GM18520 (cell line): ENCODE data around the gene FOSL2.

Experiments
- ATAC-seq: cut with Tn5 transposase; IDR thresholded peaks from one replicate; pipeline ENCODE4 v1.9.1; 2021; ENCODE audit not compliant: unreplicated experiment

Gene FOSL2

DNA sequence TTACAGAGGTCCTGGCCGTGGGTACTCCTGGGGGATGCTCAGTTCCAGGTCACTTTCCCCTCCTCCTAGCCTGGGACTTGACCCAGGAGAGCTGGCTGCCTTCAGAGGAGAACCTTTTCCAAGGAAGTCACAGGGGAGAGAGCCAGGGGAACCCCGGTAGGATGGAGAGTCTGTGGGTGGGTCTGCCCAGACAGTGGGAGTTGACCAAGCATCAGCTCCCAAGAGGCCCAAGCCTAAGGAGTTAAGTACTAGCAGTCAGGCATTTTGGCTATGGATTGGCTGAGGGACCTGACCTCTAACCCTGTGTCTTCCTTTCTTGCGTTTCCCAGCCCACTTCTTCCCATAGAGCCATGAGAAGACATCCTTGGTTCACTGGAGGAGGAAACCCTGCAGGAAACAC, 54.4 kb downstream of the FOSL2 start:
- ATAC-seq = no peak

DNA sequence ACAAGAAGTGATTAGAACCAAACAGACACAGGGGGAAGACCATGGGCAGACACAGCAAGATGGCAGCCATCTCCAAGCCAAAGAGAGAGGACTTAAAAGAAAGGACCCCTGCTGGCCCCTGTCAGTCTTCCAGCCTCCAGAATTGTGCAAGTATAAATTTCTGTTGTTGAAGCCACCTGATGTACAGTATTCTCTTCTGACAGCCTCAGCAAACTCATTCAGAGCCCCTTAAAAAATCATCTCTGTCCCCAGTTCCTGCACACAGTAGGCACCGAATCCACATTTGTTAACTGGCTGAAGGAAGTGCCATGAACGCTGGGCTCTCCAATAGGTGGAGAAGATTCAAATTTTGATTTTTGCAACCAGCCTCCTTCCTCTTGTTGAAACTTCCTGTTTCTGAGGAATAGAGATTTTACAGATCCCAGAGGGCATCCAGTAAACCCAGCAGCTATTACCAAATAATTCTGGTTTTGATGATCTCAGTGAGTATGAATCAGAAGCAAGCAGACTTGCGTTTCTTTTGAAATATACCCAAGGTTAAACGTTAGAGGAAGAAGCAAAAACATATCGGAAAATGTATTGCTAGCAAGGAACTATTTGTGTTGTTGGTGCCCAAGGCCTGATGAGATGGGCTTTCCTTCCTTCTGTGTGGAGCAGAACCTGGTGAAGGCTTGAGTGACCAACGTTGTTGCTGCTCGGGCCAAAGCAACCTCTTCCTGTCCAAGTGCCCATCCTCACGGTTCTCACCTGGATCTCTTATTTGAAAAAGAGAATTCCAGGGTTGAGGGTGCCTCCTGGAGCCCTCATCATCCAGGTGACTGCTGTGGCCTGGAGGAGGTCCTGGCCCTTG, 55.5 kb downstream of the FOSL2 start:
- no peak for ATAC-seq

DNA sequence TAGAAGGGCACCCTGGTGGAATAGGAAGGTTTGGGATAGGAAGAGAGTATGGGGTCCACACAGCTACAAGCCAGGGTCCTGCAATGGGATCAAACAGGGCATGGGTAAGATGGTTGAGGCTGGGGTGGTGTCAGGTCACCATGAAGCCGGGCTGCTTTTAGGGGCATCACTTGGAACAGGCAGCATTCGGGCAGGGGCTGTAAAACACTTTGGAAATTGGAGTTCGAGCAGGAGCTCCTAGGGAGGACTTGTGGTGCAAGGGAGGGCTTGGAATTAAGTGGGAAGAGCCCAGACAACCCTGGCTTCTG, 56.1 kb downstream of the FOSL2 start:
- no peak for ATAC-seq

DNA sequence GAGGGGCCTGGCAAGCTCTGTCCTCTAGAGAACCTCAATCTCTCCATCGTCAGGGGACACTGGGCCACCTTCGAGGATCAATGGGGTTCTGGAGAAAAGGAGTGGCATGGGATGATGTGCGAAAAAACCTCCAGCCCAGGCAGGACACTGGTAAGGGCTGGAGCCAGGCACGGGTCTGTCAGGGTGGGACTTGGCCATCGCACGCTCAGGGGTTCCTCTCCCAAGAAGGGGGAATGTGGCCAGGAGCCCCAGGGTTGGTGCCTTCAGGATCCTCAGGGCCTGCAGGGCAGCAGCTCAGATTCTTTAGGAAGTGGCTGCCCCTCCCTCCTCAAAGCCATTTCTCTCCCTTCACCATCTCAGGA, 56.4 kb downstream of the FOSL2 start:
- no peak for ATAC-seq

DNA sequence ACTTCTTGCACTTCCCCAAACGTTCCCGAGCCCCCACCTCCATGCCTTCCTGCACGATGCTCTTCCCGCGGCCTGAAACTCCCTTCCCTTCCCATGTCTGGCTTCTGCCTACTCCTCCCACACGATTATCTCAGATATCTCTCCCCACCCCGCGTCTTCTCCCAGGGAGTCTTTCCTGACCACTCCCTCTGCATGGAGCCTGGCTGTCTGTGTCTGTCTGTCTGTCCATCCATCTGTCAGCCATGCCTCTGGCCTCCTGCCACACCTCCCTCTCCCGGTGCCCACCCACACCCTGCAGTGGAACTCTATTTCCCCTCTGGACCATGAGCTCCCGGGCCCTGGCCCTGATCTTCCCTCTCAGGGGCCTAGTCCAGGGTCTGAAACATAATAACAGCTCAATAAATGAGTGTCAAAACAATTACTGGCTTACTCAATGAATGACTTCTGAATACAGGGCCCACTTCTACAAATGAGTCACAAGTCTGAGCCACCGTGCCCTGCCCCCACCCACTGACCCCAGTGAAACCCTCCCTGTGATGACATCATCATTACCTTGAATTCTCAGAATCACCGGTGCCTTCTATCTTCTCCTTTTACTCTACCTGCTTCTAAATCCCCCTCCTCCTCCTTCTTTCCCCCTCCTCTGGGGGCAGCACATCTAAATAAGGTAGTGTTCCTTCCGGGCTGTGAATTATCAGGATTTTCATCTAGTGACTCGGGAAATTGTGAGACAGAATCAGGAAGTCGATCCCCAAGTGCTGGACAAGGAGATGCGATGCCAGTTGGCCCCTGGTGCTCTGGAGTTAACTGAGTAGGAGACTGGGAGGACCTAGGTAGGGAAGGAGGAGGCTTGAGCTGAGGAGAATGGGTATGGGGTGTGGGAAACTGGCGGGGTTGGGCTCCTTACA, 57.1 kb downstream of the FOSL2 start:
- no peak for ATAC-seq

DNA sequence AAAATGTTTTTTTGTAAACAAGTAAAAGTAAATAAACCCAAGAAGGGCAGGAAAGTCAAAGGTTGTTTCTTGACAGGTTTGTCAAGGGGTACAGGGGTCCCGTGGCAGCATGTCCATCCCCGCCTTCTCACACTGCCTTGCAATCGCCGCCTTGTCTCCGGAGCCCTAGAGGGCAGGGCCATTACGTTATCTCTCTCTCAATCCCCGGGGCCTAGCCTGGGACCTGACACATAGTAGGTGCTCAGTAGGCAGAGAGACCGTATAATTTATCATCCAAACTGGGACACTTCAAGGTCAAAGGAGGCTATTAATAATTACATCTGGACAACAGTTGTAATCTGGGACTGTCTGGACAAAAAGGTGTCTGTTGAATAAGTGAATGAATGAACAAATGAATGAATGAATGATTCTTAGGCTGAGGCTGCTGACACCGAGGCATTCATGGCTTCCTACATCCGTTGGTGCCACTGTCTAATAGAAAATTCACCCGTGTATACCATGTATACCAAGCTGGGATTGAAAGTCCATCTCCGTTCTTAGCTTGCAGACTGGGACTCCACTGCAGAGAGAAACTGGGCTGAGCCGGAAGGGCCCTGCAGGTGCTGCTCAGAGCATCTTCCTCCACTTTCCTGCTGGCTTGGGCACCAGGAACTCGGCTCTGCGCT, 58.4 kb downstream of the FOSL2 start:
- ATAC-seq = no peak

DNA sequence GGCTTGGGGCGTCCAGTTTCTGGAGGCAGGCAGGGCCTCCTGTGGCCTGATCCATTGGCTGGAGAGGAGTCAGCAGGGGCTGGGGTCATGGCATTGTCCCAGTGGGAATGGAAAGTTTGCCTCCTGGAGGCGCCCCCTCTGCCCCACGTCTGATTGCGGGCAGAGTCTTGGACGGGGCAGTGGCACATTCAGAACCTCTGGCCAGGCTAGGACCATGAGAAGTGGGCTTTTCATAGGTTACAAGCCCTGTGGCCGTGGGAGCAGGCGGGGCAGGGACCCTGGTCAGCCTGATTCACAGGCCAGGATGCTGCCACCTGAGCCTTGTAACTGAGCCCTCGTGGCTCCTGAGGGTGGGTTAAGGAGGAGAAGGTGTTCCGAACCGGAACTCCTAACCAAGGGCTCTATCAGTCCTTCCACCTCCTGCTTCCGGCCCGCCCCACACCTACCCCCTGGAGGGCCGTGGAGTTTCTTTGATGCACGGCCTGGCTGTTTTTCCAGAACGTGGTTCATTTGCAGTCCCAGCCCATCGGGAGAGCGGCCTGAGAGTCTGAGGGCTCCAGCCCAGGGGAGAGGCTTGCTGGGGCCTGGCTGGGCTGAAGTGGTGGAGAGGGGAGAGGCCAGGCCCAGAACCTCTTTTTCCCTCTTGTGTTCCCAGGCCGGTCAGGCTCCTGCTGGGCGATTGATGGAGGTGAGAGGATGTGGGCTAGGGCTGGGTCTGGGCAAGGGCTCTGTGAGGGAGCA, 59.3 kb downstream of the FOSL2 start:
- no peak for ATAC-seq

DNA sequence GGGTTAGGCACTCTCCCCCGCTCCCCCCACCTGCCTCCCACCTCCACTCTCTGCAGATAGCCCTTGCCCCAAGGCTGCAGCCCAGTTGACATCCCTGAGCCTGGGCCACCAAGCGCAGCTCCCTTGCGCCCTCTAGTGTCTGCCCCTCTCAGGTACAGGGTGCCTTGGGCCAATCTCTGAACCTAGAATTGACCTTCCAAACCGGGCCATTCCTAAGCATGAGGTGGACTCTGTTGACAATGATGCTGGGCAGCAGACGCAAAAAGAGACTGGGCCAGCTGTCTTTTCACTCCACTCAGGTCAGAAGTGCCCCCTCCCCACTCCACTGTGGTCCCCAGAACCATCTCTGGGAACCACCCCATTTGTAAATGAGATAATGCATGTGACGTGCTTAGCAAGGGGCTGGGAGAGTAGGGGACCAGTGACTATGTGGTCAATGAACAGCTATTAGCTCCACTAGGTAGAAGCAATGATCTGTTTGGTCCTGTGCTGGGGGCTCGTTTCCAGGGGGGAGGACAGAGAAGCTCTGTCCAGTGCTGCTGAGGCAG, 60.0 kb downstream of the FOSL2 start:
- no peak for ATAC-seq

DNA sequence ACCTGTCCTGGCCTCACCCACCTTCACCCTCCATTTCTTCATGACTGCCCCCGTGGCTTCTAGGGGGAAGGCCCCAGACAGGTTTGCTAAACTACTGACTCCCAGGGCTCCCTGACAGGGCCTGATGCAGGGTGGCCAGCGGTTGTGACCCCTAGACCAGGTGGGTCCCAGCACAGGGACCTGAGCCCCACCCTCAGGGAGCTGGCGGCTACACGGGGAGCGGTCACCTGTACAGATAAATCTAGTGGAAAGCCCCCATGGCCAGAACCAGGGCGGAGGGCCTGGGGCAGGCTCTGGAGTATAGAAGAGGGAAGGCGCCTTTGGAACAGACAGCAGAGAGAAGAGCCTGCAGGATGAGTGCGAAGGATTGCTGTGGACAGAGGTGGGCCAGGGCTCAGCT, 60.7 kb downstream of the FOSL2 start:
- ATAC-seq = no peak

DNA sequence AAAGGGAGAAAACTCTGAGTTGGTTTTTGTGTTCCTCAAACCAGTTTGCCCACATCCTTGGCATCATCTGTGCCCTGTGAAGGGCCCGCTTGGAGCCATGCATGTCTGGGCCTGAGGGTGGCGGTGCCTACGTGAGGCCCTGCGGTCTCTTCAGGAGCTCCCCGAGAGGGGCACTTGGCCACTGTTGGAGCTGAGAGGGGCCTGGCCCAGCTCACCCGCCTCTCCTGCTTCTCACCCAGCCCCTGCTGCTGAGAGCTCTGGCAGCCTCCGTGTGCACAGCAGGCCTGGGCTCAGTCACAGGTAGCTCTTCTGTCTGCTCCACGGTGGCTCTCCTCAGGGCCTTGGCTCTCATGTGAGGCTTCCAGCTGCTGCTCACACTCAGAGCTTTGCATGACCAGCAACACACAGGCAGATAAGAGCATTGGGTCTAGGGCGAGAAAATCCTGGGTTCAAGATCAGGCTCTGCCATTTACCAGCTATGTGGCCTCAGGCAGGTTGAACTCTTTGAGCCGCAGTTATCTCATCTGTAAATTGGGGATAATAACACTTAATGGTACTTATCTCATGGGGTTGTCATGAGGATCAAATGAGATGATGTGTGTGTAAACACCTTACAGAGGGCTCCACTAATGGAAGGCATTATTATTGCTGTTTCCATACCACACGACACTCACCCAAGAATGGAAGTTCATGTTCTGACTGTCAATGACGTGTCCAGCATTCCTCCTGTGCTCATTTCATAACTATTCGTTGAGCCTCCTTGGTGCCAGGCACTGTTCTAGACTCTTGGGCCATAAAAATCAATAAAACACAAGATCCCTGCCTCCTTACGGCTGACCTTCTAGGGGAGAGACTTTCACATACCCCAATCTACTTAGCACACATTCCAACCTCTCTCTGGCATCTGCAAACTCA, 61.6 kb downstream of the FOSL2 start:
- no peak for ATAC-seq

DNA sequence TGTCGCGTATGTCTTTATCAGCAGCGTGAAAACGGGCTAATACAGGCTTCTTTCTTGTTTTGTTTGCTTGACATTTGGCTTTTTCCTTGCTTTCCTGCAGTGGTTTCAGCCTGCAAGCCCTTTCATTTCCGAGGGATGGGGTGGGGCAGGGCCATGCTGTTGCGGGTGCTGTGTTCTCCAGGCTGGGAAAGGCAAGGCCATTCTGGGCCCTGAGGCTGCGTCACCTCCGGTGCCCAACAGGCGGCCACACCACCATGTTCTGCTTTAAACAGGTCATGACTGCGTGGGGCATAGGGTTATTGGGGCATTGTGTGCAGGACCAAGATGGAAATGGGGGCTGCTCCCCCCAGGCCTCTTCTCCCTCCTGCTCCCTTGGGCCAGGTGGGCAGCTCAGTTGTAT, 64.6 kb downstream of the FOSL2 start:
- no peak for ATAC-seq

DNA sequence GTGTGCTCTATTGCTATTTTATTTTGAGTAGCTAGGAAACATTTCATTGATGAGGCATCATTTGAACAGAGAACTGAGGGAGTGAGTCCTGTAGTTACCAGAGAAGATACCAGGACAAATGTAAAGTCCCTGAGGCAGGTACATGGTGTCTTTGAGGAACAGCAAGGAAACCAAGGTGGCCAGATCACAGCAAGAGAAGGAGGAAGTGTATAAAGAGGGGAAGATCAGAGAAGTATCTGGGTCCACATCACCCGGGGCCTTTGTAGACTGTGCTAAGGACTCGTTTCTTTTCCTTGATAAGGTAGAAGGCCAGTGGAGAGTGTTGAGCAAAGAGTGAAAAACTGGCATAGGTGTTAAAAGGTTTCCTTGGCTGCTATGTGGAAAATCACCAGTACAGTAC, 68.4 kb downstream of the FOSL2 start:
- ATAC-seq = no peak

DNA sequence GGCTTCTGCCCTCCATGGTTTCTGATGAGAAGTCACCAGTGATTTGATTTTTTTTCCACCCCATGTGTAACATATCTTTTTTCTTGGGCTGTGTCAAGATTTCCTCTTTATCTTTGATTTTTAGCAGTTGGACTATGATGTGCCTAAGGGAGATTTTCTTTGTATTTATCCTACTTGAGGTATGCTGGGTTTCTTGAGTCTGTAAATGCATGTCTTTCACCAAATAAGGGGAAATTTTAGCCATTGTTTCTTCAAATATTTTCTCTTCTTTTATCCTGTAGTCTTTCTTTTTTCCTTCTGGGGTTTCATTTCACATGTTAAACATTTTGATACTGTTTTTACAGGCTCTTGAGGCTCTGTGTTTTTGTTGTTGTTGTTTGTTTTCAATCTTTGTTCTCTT, 69.5 kb downstream of the FOSL2 start:
- ATAC-seq = no peak

DNA sequence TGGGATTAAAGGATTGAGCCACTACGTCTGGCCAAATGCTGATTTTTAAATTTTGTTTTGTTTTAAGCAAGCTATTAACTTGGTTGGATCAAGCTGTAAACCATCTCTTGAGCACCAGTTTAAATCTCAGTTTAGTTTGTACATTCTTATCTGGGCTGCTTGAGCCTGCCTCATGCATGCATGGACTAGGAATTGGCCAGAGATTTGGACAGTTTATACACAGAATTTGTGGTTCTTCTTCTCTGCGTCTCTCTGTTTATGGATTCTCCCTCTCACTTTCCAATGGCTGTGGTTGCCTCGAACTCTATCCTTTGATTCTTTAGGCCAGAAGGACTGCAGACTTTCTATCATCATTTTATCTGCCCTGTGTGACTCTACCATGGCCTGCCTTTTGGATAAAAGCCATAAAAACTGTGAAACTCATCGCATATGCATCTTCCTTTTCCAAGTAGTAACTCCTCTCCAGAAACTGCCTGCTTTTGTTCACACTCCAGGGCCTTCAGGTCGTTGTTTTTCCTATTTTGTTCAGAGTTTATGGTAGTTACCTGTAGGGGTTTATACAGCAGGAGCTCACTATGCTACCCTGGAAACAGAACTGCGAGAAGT, 70.7 kb downstream of the FOSL2 start:
- ATAC-seq = no peak

DNA sequence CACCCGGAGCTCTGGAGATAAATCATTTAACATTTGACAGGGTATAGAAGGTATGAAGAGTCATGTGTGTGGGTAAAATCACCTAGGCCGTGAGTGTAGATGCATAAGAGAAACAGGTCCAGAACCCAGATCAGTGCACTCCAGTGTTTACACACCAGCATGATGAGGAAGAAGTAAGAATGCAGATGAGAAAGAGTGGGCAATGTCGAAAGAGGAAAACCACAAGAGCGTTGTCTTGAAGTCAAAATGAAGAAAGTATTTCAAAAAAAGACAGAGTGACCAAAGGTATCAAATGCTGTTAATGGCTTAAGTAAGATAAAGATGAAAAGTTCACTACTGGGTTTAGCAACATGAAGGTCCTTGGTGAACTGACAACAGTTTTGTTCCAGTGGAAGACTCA, 71.2 kb downstream of the FOSL2 start:
- ATAC-seq = no peak

DNA sequence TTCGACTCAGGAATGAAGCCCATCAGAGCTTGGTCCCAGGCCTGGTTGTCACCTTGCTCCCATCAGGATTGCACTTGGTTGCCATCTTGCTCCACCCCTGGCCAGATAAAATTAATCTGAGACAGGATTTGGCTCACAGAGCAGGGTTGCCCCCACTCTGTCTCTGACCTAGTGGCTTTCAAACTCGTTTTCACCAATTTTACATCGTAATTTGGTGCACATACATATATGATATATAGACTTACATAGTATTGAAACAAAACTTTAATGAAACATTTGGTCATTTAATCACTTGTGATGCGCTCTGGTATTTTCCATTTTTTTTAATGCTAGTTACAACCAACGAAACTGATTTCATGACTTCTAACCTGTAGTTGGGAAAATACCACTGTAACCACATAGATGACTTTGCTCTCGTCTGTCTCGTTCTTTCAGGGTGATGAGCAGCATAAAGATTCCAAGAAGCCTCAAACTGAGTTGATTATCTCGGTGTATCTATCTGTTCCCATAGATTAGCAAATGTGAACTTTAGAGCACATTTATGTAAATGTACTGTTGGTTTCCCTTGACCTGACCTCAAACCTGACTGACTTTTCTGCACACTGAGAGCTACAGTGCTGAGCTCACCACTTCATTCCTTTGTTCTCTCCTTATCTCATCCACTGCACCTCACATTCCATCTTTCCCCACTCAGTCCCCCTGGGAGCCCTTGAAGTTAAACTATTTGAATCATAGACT, 72.7 kb downstream of the FOSL2 start:
- no peak for ATAC-seq
